GM23338 (cell line): ENCODE data around the gene WDR38. TPM values are rescaled to one million over a fixed set of nuclear protein-coding genes. Genes with fewer than 3 reads are reported as not detected.

Experiments
- ATAC-seq: fragments of 200-7000 bp; cut with Tn5 transposase; 3 replicates; pipeline ENCODE4 v1.9.1; 2020
- DNase-seq: peaks from one replicate; pipeline ENCODE4 v3.0.0-alpha.2; 2015; ENCODE audit warnings: low spot score
- H2AFZ ChIP-seq: fragments of 200-600 bp; sonication (generic); 2 replicates; pipeline ENCODE4 v1.8.0; 2016; ENCODE audit warnings: antibody characterized with exemption, mild to moderate bottlenecking, moderate library complexity
- H3F3A ChIP-seq: fragments of 200-600 bp; sonication (generic); replicated peaks from 2 replicates; pipeline ENCODE4 v1.8.0; 2017; ENCODE audit warnings: antibody characterized with exemption, mixed run types, low read depth
- H3K27ac ChIP-seq: fragments of 200-600 bp; sonication (generic); 2 replicates; pipeline ENCODE4 v1.6.1; 2016; ENCODE audit warnings: low read depth
- H3K27me3 ChIP-seq: fragments of 200-600 bp; sonication (generic); 2 replicates; pipeline ENCODE4 v1.8.0; 2016; ENCODE audit warnings: mild to moderate bottlenecking, mixed run types, moderate library complexity; ENCODE audit not compliant: insufficient read depth
- H3K36me3 ChIP-seq: fragments of 200-600 bp; sonication (generic); 2 replicates; pipeline ENCODE4 v1.8.0; 2016; ENCODE audit warnings: mild to moderate bottlenecking; ENCODE audit not compliant: insufficient read depth
- H3K4me1 ChIP-seq: fragments of 200-600 bp; sonication (generic); 2 replicates; pipeline ENCODE4 v1.8.0; 2016; ENCODE audit warnings: mild to moderate bottlenecking, moderate library complexity; ENCODE audit not compliant: insufficient read depth
- H3K4me2 ChIP-seq: fragments of 200-600 bp; sonication (generic); 2 replicates; pipeline ENCODE4 v1.7.1; 2017; ENCODE audit warnings: mixed run types
- H3K4me3 ChIP-seq: fragments of 200-600 bp; sonication (generic); 2 replicates; pipeline ENCODE4 v1.6.1; 2016; ENCODE audit warnings: mixed run types
- H3K79me2 ChIP-seq: fragments of 200-600 bp; sonication (generic); replicated peaks from 2 replicates; pipeline ENCODE4 v1.8.0; 2017; ENCODE audit warnings: mild to moderate bottlenecking; ENCODE audit not compliant: insufficient read depth
- H3K9me2 ChIP-seq: fragments of 200-600 bp; sonication (generic); 2 replicates; pipeline ENCODE4 v1.8.0; 2017; ENCODE audit not compliant: insufficient read depth
- H4K20me1 ChIP-seq: fragments of 200-600 bp; sonication (generic); replicated peaks from 2 replicates; pipeline ENCODE4 v1.8.0; 2017; ENCODE audit warnings: mild to moderate bottlenecking; ENCODE audit not compliant: insufficient read depth
- H3K27ac Mint-ChIP-seq: 2 replicates; pipeline ENCODE4 v1.8.0; 2020; ENCODE audit warnings: inconsistent platforms, mild to moderate bottlenecking, moderate library complexity, mixed read lengths
- H3K27me3 Mint-ChIP-seq: 3 replicates; pipeline ENCODE4 v1.8.0; 2022; ENCODE audit warnings: low read depth, mild to moderate bottlenecking, moderate library complexity, mixed read lengths, inconsistent platforms; ENCODE audit not compliant: insufficient read depth, poor library complexity
- H3K36me3 Mint-ChIP-seq: 3 replicates; pipeline ENCODE4 v1.8.0; 2021; ENCODE audit warnings: low read depth, mild to moderate bottlenecking, inconsistent platforms, moderate library complexity, mixed read lengths
- H3K4me1 Mint-ChIP-seq: 3 replicates; pipeline ENCODE4 v1.8.0; 2020; ENCODE audit warnings: mild to moderate bottlenecking, inconsistent platforms, mixed read lengths
- H3K4me3 Mint-ChIP-seq: 3 replicates; pipeline ENCODE4 v1.8.0; 2021; ENCODE audit warnings: moderate library complexity, mild to moderate bottlenecking, inconsistent platforms, mixed read lengths
- H3K9me3 Mint-ChIP-seq: 3 replicates; pipeline ENCODE4 v1.8.0; 2020; ENCODE audit warnings: moderate library complexity, mild to moderate bottlenecking, inconsistent platforms, mixed read lengths
- CREB1 ChIP-seq: fragments of 250-450 bp; sonication (Bioruptor Pico); IDR thresholded peaks from 2 replicates; pipeline ENCODE4 v1.5.0; 2020; ENCODE audit warnings: low read depth, mild to moderate bottlenecking, moderate library complexity
- EZH2 ChIP-seq: fragments of 200-600 bp; sonication (generic); IDR thresholded peaks from one replicate; pipeline ENCODE4 v1.8.0; 2017; ENCODE audit warnings: antibody characterized with exemption, mild to moderate bottlenecking, low read depth; ENCODE audit not compliant: unreplicated experiment
- EZH2phosphoT487 ChIP-seq: fragments of 200-600 bp; sonication (generic); IDR thresholded peaks from one replicate; pipeline ENCODE4 v1.8.1; 2018; ENCODE audit warnings: antibody characterized with exemption; ENCODE audit not compliant: unreplicated experiment
- JUNB ChIP-seq: IDR thresholded peaks from one replicate; pipeline ENCODE4 v1.6.1; 2016; ENCODE audit warnings: antibody characterized with exemption; ENCODE audit not compliant: unreplicated experiment
- NANOG ChIP-seq: IDR thresholded peaks from 2 replicates; pipeline ENCODE4 v1.6.1; 2016; ENCODE audit warnings: antibody characterized with exemption, borderline replicate concordance
- POLR2AphosphoS5 ChIP-seq: IDR thresholded peaks from 2 replicates; pipeline ENCODE4 v1.6.1; 2016; ENCODE audit warnings: antibody characterized with exemption, low read depth
- STAT1 ChIP-seq: IDR thresholded peaks from one replicate; pipeline ENCODE4 v1.6.1; 2016; ENCODE audit warnings: antibody characterized with exemption; ENCODE audit not compliant: unreplicated experiment
- ZNF114 ChIP-seq: fragments of 250-450 bp; sonication (Bioruptor Pico); IDR thresholded peaks from 2 replicates; pipeline ENCODE4 v1.5.0; 2020; ENCODE audit warnings: mild to moderate bottlenecking, moderate library complexity
- ZNF331 ChIP-seq: fragments of 250-450 bp; sonication (Bioruptor Pico); IDR thresholded peaks from 2 replicates; pipeline ENCODE4 v1.5.0; 2020; ENCODE audit warnings: low read depth, mild to moderate bottlenecking, moderate library complexity
- ZNF462 ChIP-seq: fragments of 250-450 bp; sonication (Bioruptor Pico); IDR thresholded peaks from 2 replicates; pipeline ENCODE4 v1.5.0; 2020; ENCODE audit warnings: mild to moderate bottlenecking, moderate library complexity
- polyA plus RNA-seq: library from polyadenylated mRNA; unstranded; fragments of >200 nt; fragmentation: Nextera tagmentation; extraction: Ambion mirVana; gene quantifications from 2 replicates; pipeline ENCODE4 v1.2.1, GENCODE V29; 2016
- total RNA-seq: library from RNA; depleted of rRNA; stranded (reverse); fragments of >200 nt; shearing (Covaris generic); gene quantifications from 2 replicates; pipeline ENCODE4 v1.2.3, GENCODE V29; 2014
- TF ChIP-seq, protein P1 (sequence below), 2 experiments: fragments of 200-600 bp in 1 of 2; sonication (generic) in 1 of 2; conservative IDR thresholded peaks; 2 replicates each; pipeline versions ENCODE4 v1.5.1 to v1.6.1; 2016 to 2017; ENCODE audit warnings: antibody characterized with exemption in 2 of 2, low read depth in 2 of 2, mild to moderate bottlenecking in 2 of 2, moderate library complexity in 1 of 2
- TF ChIP-seq, protein P2 (sequence below): IDR thresholded peaks from 2 replicates; pipeline ENCODE4 v1.6.1; 2016; ENCODE audit warnings: antibody characterized with exemption
- TF ChIP-seq, protein P3 (sequence below): IDR thresholded peaks from one replicate; pipeline ENCODE4 v1.6.1; 2018; ENCODE audit warnings: antibody characterized with exemption; ENCODE audit not compliant: unreplicated experiment

The WDR38 gene
- total and polyA plus RNA-seq, 2 experiments from 2014 or later: not detected

GRCh38 chr9:124870723-124871122 lies 17.5 kb downstream of the WDR38 start:
- peaks cover 42% of the 10 kb centered on the region for H3K36me3 Mint-ChIP-seq
- ATAC-seq: no peak
- no peaks in the 10 kb centered on the region for H3K9me3 Mint-ChIP-seq
- peak overlapping the region; percentile 94 for H3K4me3 Mint-ChIP-seq
- H3K4me2 ChIP-seq: peak overlapping the region; percentile 98
- H3K27me3 Mint-ChIP-seq: peaks cover 14% of the 10 kb centered on the region
- no peaks in the 10 kb centered on the region for H3K9me2 ChIP-seq
- no peaks in the 10 kb centered on the region; the same call in 1 of the 2 replicates for H3K36me3 ChIP-seq
- H3K27me3 ChIP-seq: no peaks in the 10 kb centered on the region
- peaks cover 15% of the 10 kb centered on the region for H3F3A ChIP-seq
- no peak for DNase-seq
- peaks cover 33% of the 10 kb centered on the region for H3K4me1 ChIP-seq
- H4K20me1 ChIP-seq: peaks cover 51% of the 10 kb centered on the region
- H3K4me1 Mint-ChIP-seq: peaks cover 47% of the 10 kb centered on the region
- peak overlapping the region; percentile 86; the same call in 1 of the 2 replicates for H3K27ac ChIP-seq
- peaks cover 75% of the 10 kb centered on the region for H3K79me2 ChIP-seq
- peak overlapping the region; percentile 99 for H3K4me3 ChIP-seq
- no peak overlapping the region for H2AFZ ChIP-seq
- peak overlapping the region; percentile 13; the same call in 1 of the 2 replicates for H3K27ac Mint-ChIP-seq
- TF ChIP-seq, protein P1, sequence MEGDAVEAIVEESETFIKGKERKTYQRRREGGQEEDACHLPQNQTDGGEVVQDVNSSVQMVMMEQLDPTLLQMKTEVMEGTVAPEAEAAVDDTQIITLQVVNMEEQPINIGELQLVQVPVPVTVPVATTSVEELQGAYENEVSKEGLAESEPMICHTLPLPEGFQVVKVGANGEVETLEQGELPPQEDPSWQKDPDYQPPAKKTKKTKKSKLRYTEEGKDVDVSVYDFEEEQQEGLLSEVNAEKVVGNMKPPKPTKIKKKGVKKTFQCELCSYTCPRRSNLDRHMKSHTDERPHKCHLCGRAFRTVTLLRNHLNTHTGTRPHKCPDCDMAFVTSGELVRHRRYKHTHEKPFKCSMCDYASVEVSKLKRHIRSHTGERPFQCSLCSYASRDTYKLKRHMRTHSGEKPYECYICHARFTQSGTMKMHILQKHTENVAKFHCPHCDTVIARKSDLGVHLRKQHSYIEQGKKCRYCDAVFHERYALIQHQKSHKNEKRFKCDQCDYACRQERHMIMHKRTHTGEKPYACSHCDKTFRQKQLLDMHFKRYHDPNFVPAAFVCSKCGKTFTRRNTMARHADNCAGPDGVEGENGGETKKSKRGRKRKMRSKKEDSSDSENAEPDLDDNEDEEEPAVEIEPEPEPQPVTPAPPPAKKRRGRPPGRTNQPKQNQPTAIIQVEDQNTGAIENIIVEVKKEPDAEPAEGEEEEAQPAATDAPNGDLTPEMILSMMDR (conservative IDR thresholded peaks at IDR 0.05; ENCODE audit: low read depth in 2 of 2): no peak
- no peak for TF ChIP-seq EZH2
- TF ChIP-seq, protein P2, sequence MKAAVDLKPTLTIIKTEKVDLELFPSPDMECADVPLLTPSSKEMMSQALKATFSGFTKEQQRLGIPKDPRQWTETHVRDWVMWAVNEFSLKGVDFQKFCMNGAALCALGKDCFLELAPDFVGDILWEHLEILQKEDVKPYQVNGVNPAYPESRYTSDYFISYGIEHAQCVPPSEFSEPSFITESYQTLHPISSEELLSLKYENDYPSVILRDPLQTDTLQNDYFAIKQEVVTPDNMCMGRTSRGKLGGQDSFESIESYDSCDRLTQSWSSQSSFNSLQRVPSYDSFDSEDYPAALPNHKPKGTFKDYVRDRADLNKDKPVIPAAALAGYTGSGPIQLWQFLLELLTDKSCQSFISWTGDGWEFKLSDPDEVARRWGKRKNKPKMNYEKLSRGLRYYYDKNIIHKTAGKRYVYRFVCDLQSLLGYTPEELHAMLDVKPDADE: no peak
- no peak for TF ChIP-seq ZNF331 (CRISPR knock-in tag)
- TF ChIP-seq ZNF462 (CRISPR knock-in tag): no peak
- no peak for TF ChIP-seq POLR2AphosphoS5
- TF ChIP-seq, protein P3, sequence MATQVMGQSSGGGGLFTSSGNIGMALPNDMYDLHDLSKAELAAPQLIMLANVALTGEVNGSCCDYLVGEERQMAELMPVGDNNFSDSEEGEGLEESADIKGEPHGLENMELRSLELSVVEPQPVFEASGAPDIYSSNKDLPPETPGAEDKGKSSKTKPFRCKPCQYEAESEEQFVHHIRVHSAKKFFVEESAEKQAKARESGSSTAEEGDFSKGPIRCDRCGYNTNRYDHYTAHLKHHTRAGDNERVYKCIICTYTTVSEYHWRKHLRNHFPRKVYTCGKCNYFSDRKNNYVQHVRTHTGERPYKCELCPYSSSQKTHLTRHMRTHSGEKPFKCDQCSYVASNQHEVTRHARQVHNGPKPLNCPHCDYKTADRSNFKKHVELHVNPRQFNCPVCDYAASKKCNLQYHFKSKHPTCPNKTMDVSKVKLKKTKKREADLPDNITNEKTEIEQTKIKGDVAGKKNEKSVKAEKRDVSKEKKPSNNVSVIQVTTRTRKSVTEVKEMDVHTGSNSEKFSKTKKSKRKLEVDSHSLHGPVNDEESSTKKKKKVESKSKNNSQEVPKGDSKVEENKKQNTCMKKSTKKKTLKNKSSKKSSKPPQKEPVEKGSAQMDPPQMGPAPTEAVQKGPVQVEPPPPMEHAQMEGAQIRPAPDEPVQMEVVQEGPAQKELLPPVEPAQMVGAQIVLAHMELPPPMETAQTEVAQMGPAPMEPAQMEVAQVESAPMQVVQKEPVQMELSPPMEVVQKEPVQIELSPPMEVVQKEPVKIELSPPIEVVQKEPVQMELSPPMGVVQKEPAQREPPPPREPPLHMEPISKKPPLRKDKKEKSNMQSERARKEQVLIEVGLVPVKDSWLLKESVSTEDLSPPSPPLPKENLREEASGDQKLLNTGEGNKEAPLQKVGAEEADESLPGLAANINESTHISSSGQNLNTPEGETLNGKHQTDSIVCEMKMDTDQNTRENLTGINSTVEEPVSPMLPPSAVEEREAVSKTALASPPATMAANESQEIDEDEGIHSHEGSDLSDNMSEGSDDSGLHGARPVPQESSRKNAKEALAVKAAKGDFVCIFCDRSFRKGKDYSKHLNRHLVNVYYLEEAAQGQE: no peak
- no peak for TF ChIP-seq JUNB
- no peak for TF ChIP-seq ZNF114
- no peak for TF ChIP-seq CREB1 (CRISPR knock-in tag)
- TF ChIP-seq EZH2phosphoT487: no peak
- TF ChIP-seq STAT1: no peak
- no peak for TF ChIP-seq NANOG
